Measurements from ENCODE around the gene DDX4.
"Not testable (repeated sequence)": the region's sequence is repeated elsewhere in the genome, so short reads cannot be mapped to it uniquely, and the experiment has no call there.

DDX4 gene

GRCh38 chr5:55750063-55750462 is 12.2 kb downstream of the DDX4 start:
- no peak overlapping the region for H3K4me3 ChIP-seq (ENCODE audit: low read depth, low read length)
- no peak for TF ChIP-seq CTCF (IDR thresholded peaks at IDR 0.05; ENCODE audit: low read depth, low read length, missing control alignments)
- DNase-seq (ENCODE audit: low read depth), result no peak

GRCh38 chr5:55750499-55750898 is 12.6 kb downstream of the DDX4 start:
- DNase-seq (ENCODE audit: low read depth), result no peak
- no peak overlapping the region for H3K4me3 ChIP-seq (ENCODE audit: low read depth, low read length)
- no peak for TF ChIP-seq CTCF (IDR thresholded peaks at IDR 0.05; ENCODE audit: low read depth, low read length, missing control alignments)

GRCh38 chr5:55758231-55758630 is 20.4 kb downstream of the DDX4 start:
- TF ChIP-seq CTCF (IDR thresholded peaks at IDR 0.05; ENCODE audit: low read depth, low read length, missing control alignments), result no peak
- no peak for DNase-seq (ENCODE audit: low read depth)
- H3K4me3 ChIP-seq (ENCODE audit: low read depth, low read length), result no peak overlapping the region

GRCh38 chr5:55758714-55759113 is 20.9 kb downstream of the DDX4 start:
- DNase-seq (ENCODE audit: low read depth), result no peak
- H3K4me3 ChIP-seq (ENCODE audit: low read depth, low read length), result no peak overlapping the region
- TF ChIP-seq CTCF (IDR thresholded peaks at IDR 0.05; ENCODE audit: low read depth, low read length, missing control alignments), result no peak

GRCh38 chr5:55761721-55762120 is 23.9 kb downstream of the DDX4 start:
- H3K4me3 ChIP-seq (ENCODE audit: low read depth, low read length); DNase-seq (ENCODE audit: low read depth): not testable (repeated sequence)

GRCh38 chr5:55763746-55764420 is 26.0 kb downstream of the DDX4 start:
- H3K4me3 ChIP-seq (ENCODE audit: low read depth, low read length), result no peak overlapping the region
- no peak for TF ChIP-seq CTCF (IDR thresholded peaks at IDR 0.05; ENCODE audit: low read depth, low read length, missing control alignments)
- DNase-seq (ENCODE audit: low read depth), result no peak

GRCh38 chr5:55768279-55768678 is 30.4 kb downstream of the DDX4 start:
- no peak for DNase-seq (ENCODE audit: low read depth)
- H3K4me3 ChIP-seq (ENCODE audit: low read depth, low read length), result no peak overlapping the region
- no peak for TF ChIP-seq CTCF (IDR thresholded peaks at IDR 0.05; ENCODE audit: low read depth, low read length, missing control alignments)

All from GM12864 (cell line).